NB4 (cell line): ENCODE measurements around the gene ZSCAN12.
A peak's percentile ranks its signal among the peaks of the same experiment; 100 is the strongest.

Source experiments
- DNase-seq: peaks from one replicate; pipeline ENCODE4 v3.0.0; 2010; ENCODE audit warnings: low read depth
- H3K4me3 ChIP-seq: one replicate; pipeline ENCODE4 v1.5.1; 2011; ENCODE audit warnings: mild to moderate bottlenecking, low read depth, low read length, moderate library complexity
- MAX ChIP-seq: IDR thresholded peaks from 2 replicates; pipeline ENCODE4 v1.6.1; 2011; ENCODE audit warnings: low read depth, low read length
- MYC ChIP-seq: IDR thresholded peaks from 2 replicates; pipeline ENCODE4 v1.6.1; 2011; ENCODE audit warnings: low read depth, low read length
- POLR2A ChIP-seq: IDR thresholded peaks from 2 replicates; pipeline ENCODE4 v1.6.1; 2011; ENCODE audit warnings: mild to moderate bottlenecking; ENCODE audit not compliant: insufficient read length; ENCODE audit errors: extremely low read depth
- TF ChIP-seq, protein P1 (sequence below): IDR thresholded peaks from one replicate; pipeline ENCODE4 v1.5.1; 2012; ENCODE audit warnings: low read depth, low read length

Gene ZSCAN12

GRCh38 chr6:28384143-28384533 lies 15.4 kb downstream of the ZSCAN12 start:
- no peak overlapping the region for H3K4me3 ChIP-seq
- TF ChIP-seq MAX (no peak), POLR2A (no peak), MYC (no peak)
- TF ChIP-seq, protein P1, sequence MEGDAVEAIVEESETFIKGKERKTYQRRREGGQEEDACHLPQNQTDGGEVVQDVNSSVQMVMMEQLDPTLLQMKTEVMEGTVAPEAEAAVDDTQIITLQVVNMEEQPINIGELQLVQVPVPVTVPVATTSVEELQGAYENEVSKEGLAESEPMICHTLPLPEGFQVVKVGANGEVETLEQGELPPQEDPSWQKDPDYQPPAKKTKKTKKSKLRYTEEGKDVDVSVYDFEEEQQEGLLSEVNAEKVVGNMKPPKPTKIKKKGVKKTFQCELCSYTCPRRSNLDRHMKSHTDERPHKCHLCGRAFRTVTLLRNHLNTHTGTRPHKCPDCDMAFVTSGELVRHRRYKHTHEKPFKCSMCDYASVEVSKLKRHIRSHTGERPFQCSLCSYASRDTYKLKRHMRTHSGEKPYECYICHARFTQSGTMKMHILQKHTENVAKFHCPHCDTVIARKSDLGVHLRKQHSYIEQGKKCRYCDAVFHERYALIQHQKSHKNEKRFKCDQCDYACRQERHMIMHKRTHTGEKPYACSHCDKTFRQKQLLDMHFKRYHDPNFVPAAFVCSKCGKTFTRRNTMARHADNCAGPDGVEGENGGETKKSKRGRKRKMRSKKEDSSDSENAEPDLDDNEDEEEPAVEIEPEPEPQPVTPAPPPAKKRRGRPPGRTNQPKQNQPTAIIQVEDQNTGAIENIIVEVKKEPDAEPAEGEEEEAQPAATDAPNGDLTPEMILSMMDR, result no peak
- no peak for DNase-seq

DNA sequence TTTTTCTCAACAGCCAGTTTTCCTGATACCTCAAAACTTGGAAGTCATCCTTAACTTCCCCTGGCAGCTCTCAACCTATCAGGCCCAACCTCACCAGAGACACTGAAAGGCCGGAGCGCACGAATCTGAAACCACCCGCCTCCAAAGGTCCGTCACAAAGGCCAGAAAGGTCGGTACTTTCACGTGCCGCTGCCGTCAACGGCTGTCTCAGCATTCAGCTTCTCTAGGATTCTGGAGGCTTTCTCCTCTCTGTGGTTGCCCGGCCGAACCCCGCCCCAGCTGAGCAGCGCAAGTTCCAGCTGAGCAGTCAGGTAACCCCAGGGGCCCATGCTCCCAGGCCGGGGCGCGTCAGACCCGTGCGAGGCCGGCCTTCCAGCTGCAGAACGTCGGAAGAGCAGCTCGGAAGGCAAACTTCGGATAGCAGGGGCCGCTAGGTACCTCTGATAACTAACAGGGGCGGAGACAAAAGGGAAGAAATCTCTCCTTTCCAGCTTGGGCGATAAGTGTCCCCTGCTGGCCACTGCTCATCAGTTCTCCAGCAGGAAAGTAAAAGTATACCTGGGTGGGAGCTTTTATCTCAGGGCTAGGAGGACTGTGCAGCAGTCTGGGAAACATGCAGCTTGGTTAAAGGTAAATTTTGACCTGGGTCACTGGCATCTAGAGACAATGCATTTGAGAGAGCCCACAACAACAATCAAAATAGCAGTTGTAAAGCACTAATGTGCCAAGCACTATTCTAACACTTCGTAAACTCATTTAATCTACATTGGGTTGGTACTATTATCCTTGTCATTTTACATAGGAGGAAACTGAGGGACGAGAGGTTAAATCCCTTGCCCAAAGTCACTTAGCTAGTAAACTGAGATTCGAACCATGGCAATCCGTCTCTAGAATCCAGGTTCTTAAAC lies 16.1 kb downstream of the ZSCAN12 start:
- no peak overlapping the region for H3K4me3 ChIP-seq
- TF ChIP-seq, protein P1, result peak; percentile 23
- TF ChIP-seq POLR2A, result no peak
- peak; percentile 30 for DNase-seq

DNA sequence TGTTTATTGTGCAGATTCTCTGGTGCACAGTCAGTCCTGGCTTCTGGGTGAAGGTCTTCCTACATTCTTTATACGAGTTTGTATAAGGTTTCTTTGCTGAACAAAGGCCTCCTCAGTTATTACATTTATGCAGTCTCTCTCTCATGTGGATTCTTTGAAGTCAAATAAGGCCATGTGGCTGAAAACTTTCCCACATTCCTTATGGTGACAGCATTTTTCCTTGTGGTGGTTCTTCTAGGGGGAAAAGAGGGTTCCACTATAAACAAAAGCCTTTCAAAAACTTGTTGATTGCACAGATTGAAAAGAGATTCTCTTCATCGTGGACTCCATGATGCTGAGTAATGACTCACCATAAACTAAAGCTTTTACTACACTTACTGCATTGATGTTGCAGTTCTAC lies 19.2 kb downstream of the ZSCAN12 start:
- H3K4me3 ChIP-seq, result no peak overlapping the region
- no peak for TF ChIP-seq POLR2A
- TF ChIP-seq, protein P1, result no peak
- no peak for DNase-seq

DNA sequence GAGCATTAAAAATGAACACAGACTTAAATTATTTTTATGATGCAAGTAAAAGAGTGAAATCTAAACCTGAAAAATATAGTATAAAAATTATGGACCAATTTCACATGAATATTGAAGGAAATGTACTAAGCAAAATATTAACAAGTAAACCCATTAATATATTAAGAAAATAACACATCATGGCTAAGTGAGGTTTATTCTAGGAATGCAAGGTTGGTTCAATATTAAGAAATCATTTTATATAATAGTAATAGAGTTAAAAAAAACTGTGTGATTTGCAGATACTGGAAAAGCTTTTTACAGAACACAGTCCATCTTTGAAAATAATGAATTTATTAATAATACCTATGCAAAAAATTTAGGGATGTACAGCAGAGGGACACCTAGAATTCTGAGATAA lies 20.9 kb downstream of the ZSCAN12 start:
- TF ChIP-seq POLR2A (no peak), MYC (no peak), MAX (no peak)
- DNase-seq, result no peak
- no peak overlapping the region for H3K4me3 ChIP-seq

GRCh38 chr6:28377879-28378278 lies 21.7 kb downstream of the ZSCAN12 start:
- no peak overlapping the region for H3K4me3 ChIP-seq
- TF ChIP-seq, protein P1, result no peak
- TF ChIP-seq MAX, result no peak
- TF ChIP-seq MYC, result no peak
- TF ChIP-seq POLR2A, result no peak
- no peak for DNase-seq

DNA sequence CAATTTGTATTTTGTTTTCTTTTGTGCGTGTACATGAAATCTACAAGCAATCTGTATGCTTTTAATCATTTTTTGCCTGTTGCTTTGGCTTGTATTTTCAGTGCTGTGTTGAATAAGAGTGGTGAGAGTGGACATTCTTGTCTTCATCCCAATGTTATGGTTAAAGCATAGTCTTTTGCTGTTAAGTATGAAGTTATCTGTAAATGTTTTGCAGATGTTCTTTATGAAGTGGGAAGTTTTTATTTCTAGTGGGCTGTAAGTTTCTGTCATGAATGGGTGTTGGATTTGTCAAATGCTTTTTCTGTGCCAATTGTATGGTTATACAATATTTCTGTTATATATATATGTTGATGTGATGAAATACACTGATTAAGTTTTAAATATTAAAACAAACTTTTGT lies 25.6 kb downstream of the ZSCAN12 start:
- no peak for DNase-seq
- TF ChIP-seq MAX, result no peak
- no peak for TF ChIP-seq MYC
- no peak for TF ChIP-seq POLR2A
- TF ChIP-seq, protein P1, result no peak
- H3K4me3 ChIP-seq, result no peak overlapping the region
